ENCODE measurements around the gene TNP2.
A peak's percentile ranks its signal among the peaks of the same experiment; 100 is the strongest.

DNA sequence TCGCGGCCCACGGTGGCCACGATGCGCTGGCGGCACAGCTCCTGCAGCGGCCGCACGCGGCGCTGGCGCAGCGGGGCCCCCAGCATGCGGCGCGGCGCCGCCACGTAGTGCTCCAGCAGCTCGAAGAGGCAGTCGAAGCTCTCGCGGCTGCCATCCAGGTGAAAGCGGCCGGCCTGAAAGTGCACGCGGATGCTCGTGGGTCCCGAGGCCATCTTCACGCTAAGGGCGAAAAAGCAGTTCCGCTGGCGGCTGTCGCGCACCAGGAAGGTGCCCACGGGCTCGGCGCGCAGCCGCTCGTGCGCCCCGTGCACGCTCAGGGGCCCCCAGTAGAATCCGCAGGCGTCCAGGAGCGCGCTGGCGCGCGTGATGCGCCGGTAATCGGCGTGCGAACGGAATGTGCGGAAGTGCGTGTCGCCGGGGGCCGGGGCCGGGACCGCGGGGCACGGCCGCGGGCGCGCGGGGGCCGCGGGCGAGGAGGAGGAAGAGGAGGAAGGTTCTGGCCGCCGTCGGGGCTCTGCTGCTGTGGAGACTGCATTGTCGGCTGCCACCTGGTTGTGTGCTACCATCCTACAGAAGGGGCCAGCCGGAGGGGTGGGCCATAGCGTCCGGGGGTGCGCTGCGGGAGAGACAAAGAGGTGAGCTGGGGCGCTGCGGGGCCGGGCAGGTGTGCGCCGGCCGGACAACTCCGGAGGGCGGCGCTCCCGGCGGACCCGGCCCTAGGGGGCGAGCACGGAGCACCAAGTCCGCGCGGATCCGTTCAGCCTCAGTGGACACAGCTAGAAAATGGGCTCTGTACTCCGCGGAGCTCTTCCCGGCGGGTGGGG, 14.0 kb downstream of the TNP2 start:
- TF ChIP-seq CTCF (IDR thresholded peaks at IDR 0.05), result peak in 1 of 2 donors; percentile 20
- no peak for TF ChIP-seq POLR2A (IDR thresholded peaks at IDR 0.05)
